SK-N-SH (cell line): ENCODE measurements around the gene NMT2. TPM values are rescaled to one million over a fixed set of nuclear protein-coding genes. Genes with fewer than 3 reads are reported as not detected.

Source experiments
- CTCF ChIA-PET: fragments of 300-600, 350-600 bp; formaldehyde crosslinking; extraction: SDS; loops from one replicate; lab custom pipeline; 2021; lab: Yijun Ruan, JAX
- POLR2A ChIA-PET: fragments of 350-600 bp; sonication (Branson Sonifier 250); formaldehyde crosslinking; extraction: SDS; loops from one replicate; lab custom pipeline; 2020; ENCODE audit warnings: antibody characterized with exemption, inconsistent platforms; lab: Yijun Ruan, JAX
- DNase-seq: peaks from one replicate; pipeline ENCODE4 v3.0.0; 2012
- H2AFZ ChIP-seq: fragments of 200-600 bp; sonication (generic); 2 replicates; pipeline ENCODE4 v1.8.1; 2016; ENCODE audit warnings: antibody characterized with exemption, mild to moderate bottlenecking, low read depth
- H3F3A ChIP-seq: fragments of 200-600 bp; sonication (generic); replicated peaks from 2 replicates; pipeline ENCODE3; 2016; ENCODE audit warnings: antibody characterized with exemption, mild to moderate bottlenecking; ENCODE audit not compliant: insufficient read depth
- H3K27ac ChIP-seq, 2 experiments: fragments of 200-500 bp in 1 of 2; fragments of 200-600 bp in 1 of 2; sonication (Bioruptor generic) in 1 of 2; sonication (generic), shearing (Covaris generic) in 1 of 2; 2 replicates each; pipeline versions ENCODE4 v1.5.1 to v1.6.1; 2014 to 2016; ENCODE audit warnings: low read depth in 2 of 2, inconsistent platforms in 1 of 2, low read length in 1 of 2, mild to moderate bottlenecking in 1 of 2, mixed read lengths in 1 of 2
- H3K27me3 ChIP-seq: fragments of 200-600 bp; sonication (generic), shearing (Covaris generic); 2 replicates; pipeline ENCODE4 v1.6.1; 2016; ENCODE audit warnings: mixed run types; ENCODE audit not compliant: insufficient read depth
- H3K36me3 ChIP-seq, 2 experiments: fragments of 200-500 bp in 1 of 2; fragments of 200-600 bp in 1 of 2; sonication (Bioruptor generic) in 1 of 2; sonication (generic) in 1 of 2; replicated peaks in 1 of 2; 2 replicates each; pipeline versions ENCODE3 to v1.5.1; 2014 to 2016; ENCODE audit warnings: low read length in 1 of 2, mild to moderate bottlenecking in 1 of 2; ENCODE audit not compliant: insufficient read depth in 2 of 2, control insufficient read depth in 1 of 2
- H3K4me1 ChIP-seq, 2 experiments: fragments of 200-500 bp in 1 of 2; fragments of 200-600 bp in 1 of 2; sonication (Bioruptor generic) in 1 of 2; sonication (generic), shearing (Covaris generic) in 1 of 2; 2 replicates each; pipeline versions ENCODE4 v1.5.1 to v1.6.1; 2014 to 2016; ENCODE audit warnings: low read depth in 1 of 2, low read length in 1 of 2, mixed run types in 1 of 2; ENCODE audit not compliant: insufficient read depth in 2 of 2, control insufficient read depth in 1 of 2
- H3K4me2 ChIP-seq: fragments of 200-600 bp; sonication (generic), shearing (Covaris generic); 2 replicates; pipeline ENCODE4 v1.6.1; 2017; ENCODE audit warnings: mixed run types
- H3K4me3 ChIP-seq, 2 experiments: fragments of 200-500 bp in 1 of 2; fragments of 200-600 bp in 1 of 2; sonication (Bioruptor generic) in 1 of 2; sonication (generic), shearing (Covaris generic) in 1 of 2; 2 replicates each; pipeline versions ENCODE4 v1.5.1 to v1.8.1; 2014 to 2016; ENCODE audit warnings: low read depth in 2 of 2, inconsistent platforms in 1 of 2, low read length in 1 of 2, mild to moderate bottlenecking in 1 of 2, mixed read lengths in 1 of 2, moderate library complexity in 1 of 2
- H3K79me2 ChIP-seq: fragments of 200-600 bp; sonication (generic); 2 replicates; pipeline ENCODE4 v1.8.1; 2017; ENCODE audit warnings: mild to moderate bottlenecking; ENCODE audit not compliant: insufficient read depth
- H3K9ac ChIP-seq: fragments of 200-600 bp; sonication (generic); 2 replicates; pipeline ENCODE4 v1.6.1; 2017; ENCODE audit warnings: mixed run types
- H3K9me2 ChIP-seq: fragments of 200-600 bp; sonication (generic); 2 replicates; pipeline ENCODE4 v1.6.1; 2017; ENCODE audit warnings: mixed run types
- H3K9me3 ChIP-seq: fragments of 200-600 bp; sonication (generic); 2 replicates; pipeline ENCODE4 v1.6.1; 2017; ENCODE audit warnings: mixed run types, mild to moderate bottlenecking, moderate library complexity
- H4K20me1 ChIP-seq: fragments of 200-600 bp; sonication (generic); 2 replicates; pipeline ENCODE4 v1.6.1; 2017; ENCODE audit warnings: mild to moderate bottlenecking, mixed run types; ENCODE audit not compliant: insufficient read depth
- CTCF ChIP-seq: fragments of 200-600 bp; sonication (generic); IDR thresholded peaks from 2 replicates; pipeline ENCODE4 v1.6.1; 2017; ENCODE audit warnings: antibody characterized with exemption, mild to moderate bottlenecking, moderate library complexity
- EP300 ChIP-seq, 2 experiments: IDR thresholded peaks; 2 replicates each; pipeline versions ENCODE4 v1.4.0 to v1.6.1; 2012; ENCODE audit warnings: borderline replicate concordance in 1 of 2, low read depth in 1 of 2, low read length in 1 of 2
- EZH2phosphoT487 ChIP-seq: fragments of 200-600 bp; sonication (generic); IDR thresholded peaks from 2 replicates; pipeline ENCODE4 v1.6.1; 2017; ENCODE audit warnings: low read depth, mixed run types, mild to moderate bottlenecking, antibody characterized with exemption, moderate library complexity, borderline replicate concordance
- GABPA ChIP-seq: IDR thresholded peaks from 2 replicates; pipeline ENCODE4 v1.4.0; 2012; ENCODE audit warnings: low read depth, mild to moderate bottlenecking
- IRF3 ChIP-seq: fragments of 150-350 bp; IDR thresholded peaks from 2 replicates; pipeline ENCODE4 v1.6.1; 2016; ENCODE audit warnings: mild to moderate bottlenecking, low read depth, low read length
- NFIC ChIP-seq: IDR thresholded peaks from 2 replicates; pipeline ENCODE4 v1.4.0; 2012; ENCODE audit warnings: borderline replicate concordance
- NRF1 ChIP-seq: IDR thresholded peaks from 2 replicates; pipeline ENCODE4 v1.6.1; 2012; ENCODE audit warnings: low read depth, mild to moderate bottlenecking, low read length
- PBX3 ChIP-seq: IDR thresholded peaks from 2 replicates; pipeline ENCODE4; 2012
- POLR2AphosphoS5 ChIP-seq: IDR thresholded peaks from 2 replicates; pipeline ENCODE4 v1.6.1; 2012; ENCODE audit warnings: low read depth, low read length
- RFX5 ChIP-seq: IDR thresholded peaks from 2 replicates; pipeline ENCODE4 v1.6.1; 2012; ENCODE audit warnings: mild to moderate bottlenecking, improper control_type of control experiment, low read length
- RXRA ChIP-seq: IDR thresholded peaks from 2 replicates; pipeline ENCODE4 v1.4.0; 2012; ENCODE audit warnings: low read depth, mild to moderate bottlenecking, borderline replicate concordance
- TAF1 ChIP-seq: IDR thresholded peaks from 2 replicates; pipeline ENCODE4 v1.6.1; 2012; ENCODE audit warnings: low read depth, mild to moderate bottlenecking, low read length, moderate library complexity, borderline replicate concordance
- TEAD4 ChIP-seq: IDR thresholded peaks from 2 replicates; pipeline ENCODE4 v1.4.0; 2012; ENCODE audit warnings: mild to moderate bottlenecking, borderline replicate concordance; ENCODE audit not compliant: insufficient read depth
- USF2 ChIP-seq: fragments of 150-350 bp; IDR thresholded peaks from 2 replicates; pipeline ENCODE4 v1.6.1; 2017; ENCODE audit warnings: antibody characterized with exemption, low read length, low read depth, borderline replicate concordance
- YY1 ChIP-seq: IDR thresholded peaks from 2 replicates; pipeline ENCODE4 v1.4.0; 2012; ENCODE audit warnings: low read depth, mild to moderate bottlenecking
- ZBTB33 ChIP-seq: IDR thresholded peaks from 2 replicates; pipeline ENCODE4 v1.4.0; 2012; ENCODE audit warnings: low read depth, borderline replicate concordance
- WGBS: methylation state at CpG from one replicate; pipeline ENCODE4 v1.1.6; 2017; ENCODE audit warnings: low lambda C conversion rate; 5-methylcytosine and 5-hydroxymethylcytosine counted together
- polyA plus RNA-seq, 3 experiments: library from polyadenylated mRNA; depleted of rRNA; stranded (reverse); fragments of >200 nt; gene quantifications; 2 replicates each; pipeline ENCODE4 v1.2.3, GENCODE V29; 2012

The NMT2 gene
- polyA plus RNA-seq, 1 of the 3 experiments (the other 2 are of a cell fraction): 25.9 TPM

- peaks cover 41 to 65% of the 10 kb centered on the region in 2 experiments for H3K36me3 ChIP-seq
- H3K4me3 ChIP-seq: no peak overlapping the region; a peak in 1 of 4 replicates
- H3K4me1 ChIP-seq: peaks cover 0 to under 1% of the 10 kb centered on the region in 2 experiments; a peak in 1 of 4 replicates
- H3K27ac ChIP-seq: no peak overlapping the region
- ChIA-PET POLR2A (no interaction called here), CTCF (no interaction called here)
- no peaks in the 10 kb centered on the region for H3K9me2 ChIP-seq
- no peaks in the 10 kb centered on the region for H3F3A ChIP-seq
- no peak overlapping the region for H2AFZ ChIP-seq
- H4K20me1 ChIP-seq: no peaks in the 10 kb centered on the region
- H3K9ac ChIP-seq: no peak overlapping the region
- H3K79me2 ChIP-seq: peaks cover 5% of the 10 kb centered on the region; the same call in 1 of the 2 replicates
- no peaks in the 10 kb centered on the region for H3K27me3 ChIP-seq
- 88% methylated on average over 5 of the region's 5 CpGs for whole genome bisulfite sequencing
- H3K9me3 ChIP-seq: no peaks in the 10 kb centered on the region
- TF ChIP-seq ZBTB33 (no peak), NFIC (no peak), GABPA (no peak), CTCF (no peak), PBX3 (no peak), POLR2AphosphoS5 (no peak)
- no peak overlapping the region for H3K4me2 ChIP-seq
- DNase-seq: no peak
Measured at GRCh38 chr10:15116225-15116624, 52.3 kb downstream of the NMT2 start.

- POLR2A ChIA-PET: no interaction called here
- H2AFZ ChIP-seq: no peak overlapping the region
- TF ChIP-seq YY1 (no peak), TEAD4 (no peak), USF2 (no peak), TAF1 (no peak), RXRA (no peak), EZH2phosphoT487 (no peak), EP300 (IDR thresholded peaks at IDR 0.05; ENCODE audit: borderline replicate concordance in 1 of 2, low read depth in 1 of 2, low read length in 1 of 2) (no peak), NRF1 (no peak), IRF3 (no peak), RFX5 (no peak)
Measured at GRCh38 chr10:15113766-15114165, 54.7 kb downstream of the NMT2 start.

More at GRCh38 chr10:15113766-15114165, 54.7 kb downstream of the NMT2 start:
- H3K36me3 ChIP-seq: peaks cover 31 to 58% of the 10 kb centered on the region in 2 experiments
- no peaks in the 10 kb centered on the region for H3K9me3 ChIP-seq
- H3F3A ChIP-seq: peaks cover 4% of the 10 kb centered on the region
- no peak overlapping the region for H3K4me3 ChIP-seq
- H3K27ac ChIP-seq: no peak overlapping the region
- no peak overlapping the region for H3K9ac ChIP-seq
- 92% methylated on average over 3 of the region's 4 CpGs for WGBS
- no peaks in the 10 kb centered on the region for H3K9me2 ChIP-seq
- H4K20me1 ChIP-seq: no peaks in the 10 kb centered on the region
- H3K79me2 ChIP-seq: peaks cover 5% of the 10 kb centered on the region; the same call in 1 of the 2 replicates
- DNase-seq: no peak
- no peak overlapping the region for H3K4me2 ChIP-seq
- no peaks in the 10 kb centered on the region for H3K27me3 ChIP-seq
- no peaks in the 10 kb centered on the region for H3K4me1 ChIP-seq
- CTCF ChIA-PET: interaction anchor here (1.2 kb wide), 1 partner anchor 7 kb away, joined by 3 read pairs; no protein-coding TSS in a partner anchor
